Psoas muscle (tissue), 8 donors: Measurements from ENCODE around the gene COL19A1. TPM values are rescaled to one million over a fixed set of nuclear protein-coding genes. Genes with fewer than 3 reads are reported as not detected.
"Not testable (repeated sequence)": the region's sequence is repeated elsewhere in the genome, so short reads cannot be mapped to it uniquely, and the experiment has no call there.

ENCODE experiments used
- ATAC-seq, 4 donors: fragments of 200-7000 bp; cut with Tn5 transposase; one replicate each; pipeline ENCODE4 v1.9.1; 2020; ENCODE audit warnings: moderate library complexity in 3 of 4, mild to moderate bottlenecking in 2 of 4
- DNase-seq, 2 donors: peaks; one replicate each; pipeline ENCODE4 v3.0.0-alpha.2; 2020
- H3K27ac ChIP-seq: fragments of 200-600 bp; one replicate; pipeline ENCODE4 v1.8.0; 2022
- H3K27me3 ChIP-seq, 3 donors: fragments of 200-600 bp in 1 of 3; one replicate each; pipeline versions ENCODE4 v1.6.1 to v1.8.0; 2013 to 2022; ENCODE audit warnings: low read length in 2 of 3, mild to moderate bottlenecking in 2 of 3, moderate library complexity in 1 of 3; ENCODE audit not compliant: insufficient read depth in 3 of 3
- H3K36me3 ChIP-seq, 2 donors: fragments of 200-600 bp in 1 of 2; one replicate each; pipeline versions ENCODE4 v1.6.1 to v1.8.0; 2013 to 2022; ENCODE audit warnings: low read depth in 1 of 2, mild to moderate bottlenecking in 1 of 2, moderate library complexity in 1 of 2; ENCODE audit not compliant: insufficient read depth in 1 of 2
- H3K4me1 ChIP-seq: fragments of 200-600 bp; one replicate; pipeline ENCODE4 v1.8.0; 2022
- H3K4me3 ChIP-seq: fragments of 200-600 bp; one replicate; pipeline ENCODE4 v1.8.0; 2022; ENCODE audit warnings: mild to moderate bottlenecking
- H3K9me3 ChIP-seq: fragments of 200-600 bp; one replicate; pipeline ENCODE4 v1.8.0; 2022
- WGBS, 3 donors: extraction: QIAGEN DNeasy Blood & Tissue Kit; methylation state at CpG; one replicate each; pipeline versions ENCODE4 v1.1.6 to v1.1.7; 2013; 5-methylcytosine and 5-hydroxymethylcytosine counted together
- intact Hi-C, 2 donors: fragments of 100-400 bp; cut with DNase I; formaldehyde crosslinking; loops; one replicate each; pipeline versions ENCODE4 v1.11.0 to v1.14.2; 2022
- polyA plus RNA-seq, 3 donors: library from polyadenylated mRNA; stranded (reverse); fragments of 200-250 nt; gene quantifications; one replicate each; pipeline ENCODE4 v1.2.3, GENCODE V29; 2013
- total RNA-seq, 4 donors: library from RNA; stranded (reverse); fragmentation: NEBNext Ultra II Directional in 2 of 4; extraction: Animal tissue kit (Norgen Biotek cat#: 25700) in 2 of 4; gene quantifications; one replicate each; pipeline versions ENCODE4 v1.2.1 to v1.2.4, GENCODE V29; 2021 to 2023
- TF ChIP-seq, protein P1 (sequence below): fragments of 200-600 bp; IDR thresholded peaks from one replicate; pipeline ENCODE4 v1.8.0; 2022; ENCODE audit warnings: antibody characterized with exemption
- donor health status: healthy with polysubstance abuse.
- donor health status: DM: no; HTN: no; CAD: no; lungs with moderate emphysema.
- donor health status: Bipolar disorder and iron deficiency.
- donor health status: healthy.
- donor health status: DM: yes; HTN: yes; CAD: no.
- donor health status: DM: no; HTN: no; CAD: no.
- donor health status: DM: no; HTN: no; CAD: no.
- donor health status: DM: yes; HTN: yes; CAD: no.

Gene COL19A1
- total and polyA plus RNA-seq, 7 donors: 0.01 to 10.3 (median 0.33) TPM

DNA sequence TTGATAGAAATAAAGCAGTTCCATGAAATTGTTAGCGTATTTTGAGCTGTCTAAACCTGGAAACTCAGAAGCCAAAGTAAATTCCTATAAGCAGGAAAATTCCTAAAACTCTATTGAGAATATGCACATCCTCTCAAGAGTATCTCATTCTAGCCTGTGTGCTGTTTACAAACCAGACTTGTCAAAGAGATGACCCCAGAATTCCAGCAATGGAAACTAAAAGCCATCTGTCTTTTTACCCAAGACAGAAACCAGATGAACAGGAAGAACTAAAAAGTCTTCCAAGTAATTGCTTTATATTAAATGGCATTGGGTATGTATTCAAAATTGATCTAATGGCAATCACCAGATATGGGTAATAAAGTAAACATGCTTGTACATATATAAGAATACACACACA lies 92.6 kb downstream of the COL19A1 start:
- Histone ChIP-seq H3K36me3 (no peaks in the 10 kb centered on the region), H3K27ac (no peak overlapping the region), H3K4me3 (no peak overlapping the region), H3K4me1 (peaks cover 11% of the 10 kb centered on the region), H3K27me3 (no peaks in the 10 kb centered on the region), H3K9me3 (no peaks in the 10 kb centered on the region)
- ATAC-seq: no peak
- WGBS, 3 donors: 89 to 90% (median 90%) methylated on average over 1 of the region's 1 CpG
- no peak for DNase-seq
- intact Hi-C loops: no loop called here
- TF ChIP-seq, protein P1, sequence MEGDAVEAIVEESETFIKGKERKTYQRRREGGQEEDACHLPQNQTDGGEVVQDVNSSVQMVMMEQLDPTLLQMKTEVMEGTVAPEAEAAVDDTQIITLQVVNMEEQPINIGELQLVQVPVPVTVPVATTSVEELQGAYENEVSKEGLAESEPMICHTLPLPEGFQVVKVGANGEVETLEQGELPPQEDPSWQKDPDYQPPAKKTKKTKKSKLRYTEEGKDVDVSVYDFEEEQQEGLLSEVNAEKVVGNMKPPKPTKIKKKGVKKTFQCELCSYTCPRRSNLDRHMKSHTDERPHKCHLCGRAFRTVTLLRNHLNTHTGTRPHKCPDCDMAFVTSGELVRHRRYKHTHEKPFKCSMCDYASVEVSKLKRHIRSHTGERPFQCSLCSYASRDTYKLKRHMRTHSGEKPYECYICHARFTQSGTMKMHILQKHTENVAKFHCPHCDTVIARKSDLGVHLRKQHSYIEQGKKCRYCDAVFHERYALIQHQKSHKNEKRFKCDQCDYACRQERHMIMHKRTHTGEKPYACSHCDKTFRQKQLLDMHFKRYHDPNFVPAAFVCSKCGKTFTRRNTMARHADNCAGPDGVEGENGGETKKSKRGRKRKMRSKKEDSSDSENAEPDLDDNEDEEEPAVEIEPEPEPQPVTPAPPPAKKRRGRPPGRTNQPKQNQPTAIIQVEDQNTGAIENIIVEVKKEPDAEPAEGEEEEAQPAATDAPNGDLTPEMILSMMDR: no peak

DNA sequence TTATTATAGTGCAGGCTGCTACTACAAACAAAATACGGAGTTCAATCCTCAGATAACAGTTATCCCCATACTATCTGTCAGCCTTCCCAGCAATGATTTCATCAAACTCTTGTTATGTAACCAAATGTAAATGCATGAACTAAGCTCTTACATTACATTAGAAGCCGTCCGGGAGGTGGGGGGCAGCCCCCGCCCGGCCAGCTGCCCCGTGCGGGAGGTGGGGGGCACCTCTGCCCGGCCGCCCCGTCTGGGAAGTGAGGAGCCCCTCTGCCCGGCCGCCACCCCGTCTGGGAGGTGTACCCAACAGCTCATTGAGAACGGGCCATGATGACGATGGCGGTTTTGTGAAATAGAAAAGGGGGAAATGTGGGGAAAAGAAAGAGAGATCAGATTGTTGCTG lies 99.6 kb downstream of the COL19A1 start:
- not testable (repeated sequence) for H3K27me3 ChIP-seq

DNA sequence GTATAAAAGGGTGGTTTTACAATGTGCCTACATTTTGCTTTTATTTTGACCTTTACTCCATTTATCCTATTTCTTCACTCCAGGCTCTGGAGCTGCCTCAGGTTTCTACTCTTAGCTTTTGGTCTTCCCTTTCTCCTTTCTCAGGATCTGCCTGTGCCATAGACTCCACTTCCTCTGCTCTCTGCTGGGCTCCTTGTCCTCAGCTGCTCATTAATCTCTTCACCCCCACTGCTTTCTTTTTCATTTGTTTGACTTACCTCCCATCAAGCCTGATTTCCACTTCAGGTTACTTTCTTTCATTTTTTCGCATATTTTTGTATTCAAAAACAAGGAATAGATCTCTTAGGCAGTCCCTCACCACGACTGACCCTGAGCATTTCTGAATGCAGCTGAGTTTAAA lies 106.8 kb downstream of the COL19A1 start:
- WGBS, 3 donors: 63 to 76% (median 64%) methylated on average over 2 of the region's 2 CpGs
- intact Hi-C loops: loop anchor here in 1 of 2 donors (5.0 kb wide), 1 partner anchor 106 kb away; the partner anchor contains the start of gene COL19A1
- DNase-seq: no peak

More for the DNA sequence above, 99.6 kb downstream of the COL19A1 start:
- H3K4me1 ChIP-seq, H3K27ac ChIP-seq, ATAC-seq, intact Hi-C loops, H3K36me3 ChIP-seq, H3K4me3 ChIP-seq, H3K9me3 ChIP-seq, DNase-seq: not testable (repeated sequence)
- WGBS, 3 donors: 94 to 96% (median 96%) methylated on average over 16 of the region's 16 CpGs

DNA sequence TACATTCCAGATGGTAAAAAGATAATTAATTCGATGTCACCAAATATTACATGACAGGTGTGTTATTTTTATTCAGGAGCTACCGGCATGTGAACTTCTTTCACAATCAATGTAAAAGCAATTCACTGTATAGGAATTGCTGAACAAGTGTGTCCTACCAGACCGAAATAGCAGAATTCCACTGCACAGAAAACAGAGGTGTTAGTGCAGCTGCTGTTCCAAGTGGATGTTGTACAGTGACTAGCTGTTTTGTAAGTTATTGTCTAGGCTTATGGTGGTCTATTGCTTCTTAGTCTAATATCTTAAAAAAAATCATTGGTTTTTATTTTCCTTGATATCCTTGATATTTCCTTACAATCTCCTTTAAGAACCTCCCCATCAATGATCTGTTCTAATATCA lies 107.4 kb downstream of the COL19A1 start:
- intact Hi-C loops: loop anchor here in 1 of 2 donors (5.0 kb wide), 1 partner anchor 106 kb away; the partner anchor contains the start of gene COL19A1
- H3K27me3 ChIP-seq: no peaks in the 10 kb centered on the region
- TF ChIP-seq, protein P1: no peak
- H3K27ac ChIP-seq: no peak overlapping the region
- no peak for DNase-seq
- H3K9me3 ChIP-seq: no peaks in the 10 kb centered on the region
- no peak overlapping the region for H3K4me3 ChIP-seq
- ATAC-seq: no peak
- H3K4me1 ChIP-seq: no peaks in the 10 kb centered on the region
- WGBS, 3 donors: 70 to 78% (median 73%) methylated on average over 3 of the region's 3 CpGs
- H3K36me3 ChIP-seq: no peaks in the 10 kb centered on the region

More for the DNA sequence above, 106.8 kb downstream of the COL19A1 start:
- H3K36me3 ChIP-seq: no peaks in the 10 kb centered on the region
- H3K4me3 ChIP-seq: no peak overlapping the region
- no peaks in the 10 kb centered on the region for H3K4me1 ChIP-seq
- ATAC-seq: no peak
- TF ChIP-seq, protein P1: no peak
- no peak overlapping the region for H3K27ac ChIP-seq
- H3K27me3 ChIP-seq: no peaks in the 10 kb centered on the region
- H3K9me3 ChIP-seq: no peaks in the 10 kb centered on the region

DNA sequence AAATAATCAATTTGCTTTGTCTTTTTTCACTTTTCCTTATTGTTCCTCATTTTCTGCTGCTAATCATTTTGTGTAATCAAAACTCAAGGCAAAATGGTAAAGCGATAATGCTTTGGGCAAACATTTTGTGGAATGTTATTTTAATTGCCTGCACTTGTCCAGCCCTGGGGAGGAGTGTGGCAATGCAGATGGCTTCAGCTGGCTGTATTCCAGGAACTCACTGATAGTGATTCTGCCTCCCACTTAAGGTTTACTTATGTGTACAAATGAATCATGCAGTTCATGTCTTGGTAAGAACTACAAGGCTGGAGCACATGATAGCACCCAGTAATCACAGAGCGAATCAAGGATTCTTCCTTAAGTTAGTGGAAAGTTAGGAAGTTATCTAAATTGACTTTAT lies 107.8 kb downstream of the COL19A1 start:
- Histone ChIP-seq H3K4me1 (no peaks in the 10 kb centered on the region), H3K36me3 (no peaks in the 10 kb centered on the region), H3K4me3 (no peak overlapping the region), H3K27ac (no peak overlapping the region), H3K9me3 (no peaks in the 10 kb centered on the region), H3K27me3 (no peaks in the 10 kb centered on the region)
- ATAC-seq (peak in 1 of 4 donors; percentile 51), DNase-seq (no peak)
- TF ChIP-seq, protein P1: no peak
- 76 to 87% (median 86%) methylated on average over 2 of the region's 2 CpGs for WGBS, 3 donors
- intact Hi-C loops: loop anchor here in 1 of 2 donors (5.0 kb wide), 1 partner anchor 107 kb away; the partner anchor contains the start of gene COL19A1
